Endothelial cell of umbilical vein (primary cell): ENCODE measurements around the gene ACP1. TPM values are rescaled to one million over a fixed set of nuclear protein-coding genes. Genes with fewer than 3 reads are reported as not detected.

Experiments used
- BruUV-seq: library from RNA; stranded (reverse); fragments of 400-500 nt; replicated peaks from 2 replicates; lab custom pipeline; 2021; lab: Mats Ljungman, UMichigan
- CTCF ChIA-PET: fragments of 300-600, 350-600 bp; sonication (Branson Sonifier 250); formaldehyde crosslinking; loops from one replicate; lab custom pipeline; 2021; ENCODE audit warnings: antibody characterized with exemption, inconsistent platforms; lab: Charles Lee
- POLR2A ChIA-PET: fragments of 300-600, 350-600 bp; sonication (Branson Sonifier 250); formaldehyde crosslinking; loops from one replicate; lab custom pipeline; 2021; ENCODE audit warnings: antibody characterized with exemption, inconsistent platforms; lab: Charles Lee
- DNase-seq: peaks from one replicate; pipeline ENCODE4 v3.0.0-alpha.2; 2011; ENCODE audit warnings: low read depth, low spot score
- FAIRE-seq: peaks from 2 replicates; lab custom pipeline; 2011; peaks lifted over from hg19 to GRCh38; lab: Jason Lieb, UNC
- H2AFZ ChIP-seq: 2 replicates; pipeline ENCODE4 v1.6.0; 2012; ENCODE audit warnings: low read depth, low read length, control low read depth, inconsistent platforms
- H3K27ac ChIP-seq: 2 replicates; pipeline ENCODE4 v1.5.1; 2011; ENCODE audit warnings: low read depth, mild to moderate bottlenecking, control low read depth, low read length, moderate library complexity; ENCODE audit not compliant: insufficient read depth
- H3K27me3 ChIP-seq, 2 experiments: 2 replicates each; pipeline versions ENCODE4 v1.6.0 to v1.6.1; 2011; ENCODE audit warnings: low read length in 2 of 2, mixed read lengths in 1 of 2; ENCODE audit not compliant: control insufficient read depth in 2 of 2, insufficient read depth in 2 of 2
- H3K36me3 ChIP-seq, 2 experiments: 2 replicates in 1 of 2; 3 replicates in 1 of 2; pipeline ENCODE4 v1.5.1; 2011; ENCODE audit warnings: low read length in 2 of 2, mild to moderate bottlenecking in 1 of 2, moderate library complexity in 1 of 2; ENCODE audit not compliant: control insufficient read depth in 2 of 2, insufficient read depth in 2 of 2; ENCODE audit errors: extremely low read depth in 1 of 2
- H3K4me1 ChIP-seq: 3 replicates; pipeline ENCODE4 v1.5.1; 2011; ENCODE audit warnings: mild to moderate bottlenecking, low read length; ENCODE audit not compliant: control insufficient read depth, insufficient read depth; ENCODE audit errors: extremely low read depth
- H3K4me2 ChIP-seq: 2 replicates; pipeline ENCODE4 v1.6.1; 2011; ENCODE audit warnings: low read length, control low read depth, mixed read lengths; ENCODE audit not compliant: insufficient read depth
- H3K4me3 ChIP-seq, 3 experiments: fragments of 200-600 bp in 1 of 3; sonication (generic), shearing (Covaris generic) in 1 of 3; replicated peaks in 1 of 3; 2 replicates each; pipeline ENCODE4 v1.5.1; 2011 to 2016; ENCODE audit warnings: control low read depth in 3 of 3, low read length in 3 of 3, mild to moderate bottlenecking in 2 of 3, inconsistent platforms in 1 of 3, low read depth in 1 of 3, moderate library complexity in 1 of 3; ENCODE audit not compliant: insufficient read depth in 1 of 3
- H3K79me2 ChIP-seq: 2 replicates; pipeline ENCODE4 v1.6.0; 2012; ENCODE audit warnings: low read length, inconsistent platforms; ENCODE audit not compliant: control insufficient read depth, insufficient read depth
- H3K9ac ChIP-seq: replicated peaks from 2 replicates; pipeline ENCODE3; 2011; ENCODE audit warnings: low read length, control low read depth; ENCODE audit not compliant: insufficient read depth; ENCODE audit errors: extremely low read depth
- H3K9me1 ChIP-seq: replicated peaks from 3 replicates; pipeline ENCODE4 v1.6.0; 2011; ENCODE audit warnings: mild to moderate bottlenecking, low read length; ENCODE audit not compliant: control insufficient read depth, insufficient read depth; ENCODE audit errors: extremely low read depth
- H3K9me3 ChIP-seq: replicated peaks from 2 replicates; pipeline ENCODE4 v1.5.1; 2012; ENCODE audit warnings: low read length, inconsistent platforms; ENCODE audit not compliant: control insufficient read depth, insufficient read depth
- H4K20me1 ChIP-seq: replicated peaks from 2 replicates; pipeline ENCODE3; 2011; ENCODE audit warnings: mild to moderate bottlenecking, low read length; ENCODE audit not compliant: control insufficient read depth, insufficient read depth; ENCODE audit errors: extremely low read depth
- CTCF ChIP-seq, 2 donors: IDR thresholded peaks; 1 replicate in 1 of 2; 2 replicates in 1 of 2; pipeline ENCODE4 v1.5.1; 2011; ENCODE audit warnings: low read length in 2 of 2, mild to moderate bottlenecking in 2 of 2, moderate library complexity in 2 of 2, control low read depth in 1 of 2, inconsistent platforms in 1 of 2, low read depth in 1 of 2; ENCODE audit not compliant: insufficient read depth in 1 of 2; ENCODE audit errors: extremely low read depth in 1 of 2
- EZH2 ChIP-seq: IDR thresholded peaks from 2 replicates; pipeline ENCODE4 v1.6.1; 2012; ENCODE audit warnings: borderline replicate concordance, low read depth, mild to moderate bottlenecking, moderate library complexity, low read length, inconsistent platforms; ENCODE audit not compliant: severe bottlenecking
- JUN ChIP-seq: IDR thresholded peaks from 2 replicates; pipeline ENCODE4 v1.6.1; 2011; ENCODE audit warnings: borderline replicate concordance, low read depth; ENCODE audit not compliant: insufficient read length, insufficient read depth
- MAX ChIP-seq: IDR thresholded peaks from 2 replicates; pipeline ENCODE4 v1.6.1; 2011; ENCODE audit not compliant: insufficient read depth, insufficient read length
- MYC ChIP-seq: IDR thresholded peaks from one replicate; pipeline ENCODE4 v1.6.1; 2011; ENCODE audit warnings: mild to moderate bottlenecking, low read depth, low read length
- POLR2A ChIP-seq: IDR thresholded peaks from 2 replicates; pipeline ENCODE4 v1.6.1; 2012; ENCODE audit warnings: low read depth, mild to moderate bottlenecking, control low read depth, low read length
- POLR2AphosphoS5 ChIP-seq: IDR thresholded peaks from 2 replicates; pipeline ENCODE4 v1.6.1; 2012; ENCODE audit warnings: low read depth, mild to moderate bottlenecking, control low read depth, low read length, moderate library complexity; ENCODE audit not compliant: insufficient read depth
- dilution Hi-C: fragments of 300-500 bp; cut with MboI; formaldehyde crosslinking; loops from one replicate; pipeline ENCODE4 v1.15.0; 2019; ENCODE audit warnings: low sequenced_read_pairs; ENCODE audit not compliant: extremely low pct_ligation_motif_present
- intact Hi-C: fragments of 100-400 bp; cut with micrococcal nuclease; formaldehyde crosslinking; loops from one replicate; pipeline ENCODE4 v1.10.0; 2022
- polyA plus RNA-seq, 4 experiments: library from polyadenylated mRNA; depleted of rRNA in 3 of 4; stranded (reverse) in 3 of 4; unstranded in 1 of 4; fragments of >200 nt; gene quantifications; 2 replicates each; pipeline versions ENCODE4 v1.2.1 to v1.2.3, GENCODE V29; 2011 to 2012; ENCODE audit warnings: missing spikeins in 1 of 4
- total RNA-seq: library from RNA; stranded (reverse); gene quantifications from 2 replicates; pipeline ENCODE4 v1.2.3, GENCODE V29; 2021

Gene ACP1
- total and polyA plus RNA-seq, 2 donors (not counting 3 experiments of a cell fraction or from before 2014, with no cell fraction given) = 63.4 to 80.2 TPM

GRCh38 chr2:263774-264492 lies 814 bp upstream of the ACP1 start, which contains the start of gene SH3YL1:
SH3YL1 (minus strand) TSS chr2:264032; CDS start chr2:263984, 48 bp downstream.
- CTCF ChIA-PET = interaction anchor here (0.9 kb wide), 1 partner anchor 1283 kb away, joined by 3 read pairs; no protein-coding TSS in a partner anchor
- TF ChIP-seq MAX = peak; percentile 22
- TF ChIP-seq POLR2A = no peak
- dilution Hi-C loops (no loop called here), intact Hi-C loops (loop anchor here (1.0 to 5.0 kb wide), 4 partner anchors 18 to 1363 kb away; partner anchors contain the start of gene TMEM18)
- Histone ChIP-seq H3K27ac (peak within 1 kb of the TSS; percentile 42), H3K36me3 (no peaks in the 10 kb centered on the region), H3K9me1 (no peaks in the 10 kb centered on the region), H3K4me1 (peaks cover 17% of the 10 kb centered on the region), H3K79me2 (peaks cover 39% of the 10 kb centered on the region), H2AFZ (peak within 1 kb of the TSS; percentile 95), H4K20me1 (peaks cover 2% of the 10 kb centered on the region), H3K9ac (peak within 1 kb of the TSS; percentile 78), H3K4me2 (peak within 1 kb of the TSS; percentile 92), H3K9me3 (no peaks in the 10 kb centered on the region), H3K4me3 (peak within 1 kb of the TSS; percentile 75 to 90 (median 79)), H3K27me3 (no peaks in the 10 kb centered on the region)
- no TSS peak for BruUV-seq
- DNase-seq = peak; percentile 7
- POLR2A ChIA-PET = no interaction called here
- FAIRE-seq = no peak

- no peaks in the 10 kb centered on the region for H3K9me1 ChIP-seq
- peaks cover 17% of the 10 kb centered on the region for H3K4me1 ChIP-seq
- POLR2A ChIA-PET = no interaction called here
- H3K4me2 ChIP-seq = no peak overlapping the region
- DNase-seq (no peak), FAIRE-seq (no peak)
- no peak overlapping the region for H3K4me3 ChIP-seq
- no peak overlapping the region for H3K27ac ChIP-seq
- no TSS peak for BruUV-seq
- no peaks in the 10 kb centered on the region for H3K27me3 ChIP-seq
- no peak for TF ChIP-seq MYC
- no peak for TF ChIP-seq EZH2
- no peak for TF ChIP-seq POLR2AphosphoS5
- TF ChIP-seq CTCF (IDR thresholded peaks at IDR 0.05; ENCODE audit: extremely low read depth in 1 of 2, insufficient read depth in 1 of 2, low read depth in 1 of 2, low read length in 2 of 2) = no peak
- TF ChIP-seq POLR2A = no peak
- TF ChIP-seq MAX = no peak
- no peak for TF ChIP-seq JUN
- peaks cover 79% of the 10 kb centered on the region for H3K79me2 ChIP-seq
- H3K9me3 ChIP-seq = no peaks in the 10 kb centered on the region
- intact Hi-C loops = no loop called here
- H2AFZ ChIP-seq = no peak overlapping the region
- dilution Hi-C loops = no loop called here
- H3K9ac ChIP-seq = no peak overlapping the region
- H3K36me3 ChIP-seq = no peaks in the 10 kb centered on the region
- CTCF ChIA-PET = no interaction called here
- no peaks in the 10 kb centered on the region for H4K20me1 ChIP-seq
Observed at GRCh38 chr2:268323-268722, 3.6 kb downstream of the ACP1 start.
